ENCODE results near the gene COQ8A. TPM values are rescaled to one million over a fixed set of nuclear protein-coding genes. Genes with fewer than 3 reads are reported as not detected.

Gene COQ8A
- total RNA-seq, 1 donor from 2014 or later = 109 TPM

GRCh38 chr1:227006226-227006796 is 66.2 kb downstream of the COQ8A start:
- DNase-seq (ENCODE audit: low spot score) = no peak

- no peak for DNase-seq (ENCODE audit: low spot score)
Measured at GRCh38 chr1:227009937-227010336, 69.8 kb downstream of the COQ8A start.

- peak; percentile 31 for DNase-seq (ENCODE audit: low spot score)
Measured at GRCh38 chr1:227010645-227011044, 70.6 kb downstream of the COQ8A start.

- DNase-seq (ENCODE audit: low spot score) = no peak
Measured at GRCh38 chr1:227016990-227017389, 76.9 kb downstream of the COQ8A start.

GRCh38 chr1:227032396-227032795 is 92.3 kb downstream of the COQ8A start:
- no peak for DNase-seq (ENCODE audit: low spot score)

- no peak for DNase-seq (ENCODE audit: low spot score)
Measured at GRCh38 chr1:227033880-227034279, 93.8 kb downstream of the COQ8A start.

GRCh38 chr1:227035316-227035715 is 95.2 kb downstream of the COQ8A start:
- DNase-seq (ENCODE audit: low spot score) = no peak

- no peak for DNase-seq (ENCODE audit: low spot score)
Measured at GRCh38 chr1:227037121-227037520, 97.0 kb downstream of the COQ8A start.

Other genes starting within 250 kb of the COQ8A start
- gene ITPKB, start 201.0 kb upstream of the COQ8A start, total RNA-seq = 30.6 TPM
- gene PSEN2, start 69.7 kb upstream of the COQ8A start, total RNA-seq = 35.2 TPM